ENCODE measurements around the gene ITGB6. TPM values are rescaled to one million over a fixed set of nuclear protein-coding genes. Genes with fewer than 3 reads are reported as not detected.

ITGB6 gene
- total and polyA plus RNA-seq, 2 of the 4 experiments (the other 2 are of a cell fraction): under 0.01 TPM; not detected in 1

DNA sequence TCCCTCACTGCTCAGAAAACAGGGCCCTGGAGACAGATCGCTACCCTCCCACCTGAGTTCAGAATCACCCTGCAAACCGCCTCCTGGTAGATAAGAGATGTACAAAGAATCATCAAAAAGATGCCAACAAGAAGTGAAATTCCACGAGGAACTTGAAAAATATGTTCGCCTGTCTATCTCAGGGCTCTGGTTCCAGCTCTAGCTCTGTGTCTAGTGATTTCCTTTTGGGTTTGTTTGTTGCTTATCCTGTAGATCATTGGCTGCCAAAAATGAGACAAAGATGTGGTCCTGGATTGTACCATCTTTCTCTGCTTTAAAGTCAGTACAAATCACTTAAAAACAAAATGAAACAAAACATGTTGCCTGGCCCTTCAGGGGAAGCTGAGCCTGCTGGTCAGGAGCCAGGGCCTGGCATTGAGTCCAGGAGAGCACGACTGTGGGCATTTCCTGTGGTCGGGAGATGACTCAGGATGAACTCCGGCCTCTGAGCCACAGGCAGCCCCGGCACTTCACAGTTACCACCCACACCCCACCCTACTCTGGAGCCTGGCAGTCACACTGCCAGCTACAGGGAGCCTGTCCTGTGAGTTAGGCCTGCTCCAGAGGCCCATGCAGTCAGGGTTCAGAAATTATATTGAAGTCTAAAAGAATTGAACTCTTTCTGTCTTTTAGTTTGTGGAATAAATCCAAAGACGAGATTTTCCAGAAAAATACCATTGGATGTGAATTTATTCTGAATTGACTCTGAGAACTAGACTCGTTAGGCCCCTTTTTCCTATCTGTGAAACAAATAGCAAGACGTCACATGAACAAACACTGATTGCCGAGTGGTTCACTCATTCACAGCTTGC is 8.0 kb upstream of the ITGB6 start (continued):
- no peak for TF ChIP-seq CTCF (conservative IDR thresholded peaks at IDR 0.05; ENCODE audit: low read depth, low read length)
- peak; percentile 90 for TF ChIP-seq RCOR1 (IDR thresholded peaks at IDR 0.05; ENCODE audit: insufficient replicate concordance, low read length)
- 0 out of 2 replicates have a peak, but pooled peaks have one; percentile 37 for TF ChIP-seq MXI1 (IDR thresholded peaks at IDR 0.05; ENCODE audit: borderline replicate concordance, low read depth, low read length)
- TF ChIP-seq RFX5 (IDR thresholded peaks at IDR 0.05; ENCODE audit: low read depth, low read length): no peak
- TF ChIP-seq, protein P1, sequence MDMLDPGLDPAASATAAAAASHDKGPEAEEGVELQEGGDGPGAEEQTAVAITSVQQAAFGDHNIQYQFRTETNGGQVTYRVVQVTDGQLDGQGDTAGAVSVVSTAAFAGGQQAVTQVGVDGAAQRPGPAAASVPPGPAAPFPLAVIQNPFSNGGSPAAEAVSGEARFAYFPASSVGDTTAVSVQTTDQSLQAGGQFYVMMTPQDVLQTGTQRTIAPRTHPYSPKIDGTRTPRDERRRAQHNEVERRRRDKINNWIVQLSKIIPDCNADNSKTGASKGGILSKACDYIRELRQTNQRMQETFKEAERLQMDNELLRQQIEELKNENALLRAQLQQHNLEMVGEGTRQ (IDR thresholded peaks at IDR 0.05; ENCODE audit: low read depth, low read length): no peak
- no peak for TF ChIP-seq CHD1 (IDR thresholded peaks at IDR 0.05; ENCODE audit: low read depth, low read length)
